ENCODE data around the gene PLP2.

Gene PLP2

GRCh38 chrX:49211074-49211473, 39.4 kb downstream of the PLP2 start:
- H3K9me2 ChIP-seq (replicated peaks; ENCODE audit: low read depth, low read length): no peaks in the 10 kb centered on the region
- H3F3A ChIP-seq (ENCODE audit: low read depth): no peaks in the 10 kb centered on the region
- H3K9me3 ChIP-seq (ENCODE audit: insufficient read depth, low read depth, low read length): no peaks in the 10 kb centered on the region
- H3K4me1 ChIP-seq (ENCODE audit: insufficient read depth, low read length, poor library complexity, severe bottlenecking): no peaks in the 10 kb centered on the region
- H3K79me2 ChIP-seq (ENCODE audit: insufficient read depth, low read length): no peaks in the 10 kb centered on the region
- H3K27me3 ChIP-seq (ENCODE audit: insufficient read depth, low read length, poor library complexity, severe bottlenecking): no peaks in the 10 kb centered on the region
- TF ChIP-seq EZH2phosphoT487 (IDR thresholded peaks at IDR 0.05; ENCODE audit: borderline replicate concordance): no peak
- H3K4me3 ChIP-seq (ENCODE audit: low read length, poor library complexity, severe bottlenecking): no peak overlapping the region
- H3K4me2 ChIP-seq (ENCODE audit: low read depth, low read length, poor library complexity, severe bottlenecking): no peak overlapping the region
- no peaks in the 10 kb centered on the region for H3K36me3 ChIP-seq (ENCODE audit: insufficient read depth, low read length)
- no peak overlapping the region for H2AFZ ChIP-seq (ENCODE audit: low read length)
- no peaks in the 10 kb centered on the region for H4K20me1 ChIP-seq (ENCODE audit: insufficient read depth, low read length, poor library complexity, severe bottlenecking)
- H3K9ac ChIP-seq (ENCODE audit: low read depth, low read length, poor library complexity, severe bottlenecking): no peak overlapping the region

- Histone ChIP-seq H3F3A (ENCODE audit: low read depth) (no peaks in the 10 kb centered on the region), H3K9ac (ENCODE audit: low read depth, low read length, poor library complexity, severe bottlenecking) (no peak overlapping the region), H2AFZ (ENCODE audit: low read length) (no peak overlapping the region), H3K9me3 (ENCODE audit: insufficient read depth, low read depth, low read length) (no peaks in the 10 kb centered on the region), H4K20me1 (ENCODE audit: insufficient read depth, low read length, poor library complexity, severe bottlenecking) (no peaks in the 10 kb centered on the region), H3K4me3 (ENCODE audit: low read length, poor library complexity, severe bottlenecking) (no peak overlapping the region), H3K9me2 (replicated peaks; ENCODE audit: low read depth, low read length) (no peaks in the 10 kb centered on the region), H3K36me3 (ENCODE audit: insufficient read depth, low read length) (no peaks in the 10 kb centered on the region), H3K27me3 (ENCODE audit: insufficient read depth, low read length, poor library complexity, severe bottlenecking) (no peaks in the 10 kb centered on the region), H3K79me2 (ENCODE audit: insufficient read depth, low read length) (no peaks in the 10 kb centered on the region), H3K4me2 (ENCODE audit: low read depth, low read length, poor library complexity, severe bottlenecking) (no peak overlapping the region), H3K4me1 (ENCODE audit: insufficient read depth, low read length, poor library complexity, severe bottlenecking) (no peaks in the 10 kb centered on the region)
- TF ChIP-seq EZH2phosphoT487 (IDR thresholded peaks at IDR 0.05; ENCODE audit: borderline replicate concordance) (no peak), CTCF (conservative IDR thresholded peaks at IDR 0.05; ENCODE audit: low read length) (no peak)
Observed at GRCh38 chrX:49212209-49212608, 40.5 kb downstream of the PLP2 start.

- Histone ChIP-seq H4K20me1 (ENCODE audit: insufficient read depth, low read length, poor library complexity, severe bottlenecking) (no peaks in the 10 kb centered on the region), H3K4me1 (ENCODE audit: insufficient read depth, low read length, poor library complexity, severe bottlenecking) (no peaks in the 10 kb centered on the region), H3K4me2 (ENCODE audit: low read depth, low read length, poor library complexity, severe bottlenecking) (no peak overlapping the region), H3K9ac (ENCODE audit: low read depth, low read length, poor library complexity, severe bottlenecking) (no peak overlapping the region), H3F3A (ENCODE audit: low read depth) (no peaks in the 10 kb centered on the region), H3K79me2 (ENCODE audit: insufficient read depth, low read length) (no peaks in the 10 kb centered on the region), H3K9me3 (ENCODE audit: insufficient read depth, low read depth, low read length) (no peaks in the 10 kb centered on the region), H3K9me2 (replicated peaks; ENCODE audit: low read depth, low read length) (no peaks in the 10 kb centered on the region), H3K4me3 (ENCODE audit: low read length, poor library complexity, severe bottlenecking) (no peak overlapping the region), H3K27me3 (ENCODE audit: insufficient read depth, low read length, poor library complexity, severe bottlenecking) (no peaks in the 10 kb centered on the region), H3K36me3 (ENCODE audit: insufficient read depth, low read length) (no peaks in the 10 kb centered on the region), H2AFZ (ENCODE audit: low read length) (no peak overlapping the region)
- TF ChIP-seq EZH2phosphoT487 (IDR thresholded peaks at IDR 0.05; ENCODE audit: borderline replicate concordance) (no peak), CTCF (conservative IDR thresholded peaks at IDR 0.05; ENCODE audit: low read length) (no peak)
Observed at GRCh38 chrX:49212861-49213260, 41.2 kb downstream of the PLP2 start.

- H3K9ac ChIP-seq (ENCODE audit: low read depth, low read length, poor library complexity, severe bottlenecking): no peak overlapping the region
- H2AFZ ChIP-seq (ENCODE audit: low read length): no peak overlapping the region
- H3K9me2 ChIP-seq (replicated peaks; ENCODE audit: low read depth, low read length): no peaks in the 10 kb centered on the region
- no peaks in the 10 kb centered on the region for H3K27me3 ChIP-seq (ENCODE audit: insufficient read depth, low read length, poor library complexity, severe bottlenecking)
- H3K36me3 ChIP-seq (ENCODE audit: insufficient read depth, low read length): no peaks in the 10 kb centered on the region
- no peak overlapping the region for H3K4me3 ChIP-seq (ENCODE audit: low read length, poor library complexity, severe bottlenecking)
- no peaks in the 10 kb centered on the region for H3K9me3 ChIP-seq (ENCODE audit: insufficient read depth, low read depth, low read length)
- TF ChIP-seq CTCF (conservative IDR thresholded peaks at IDR 0.05; ENCODE audit: low read length): no peak
- no peak for TF ChIP-seq EZH2phosphoT487 (IDR thresholded peaks at IDR 0.05; ENCODE audit: borderline replicate concordance)
- no peaks in the 10 kb centered on the region for H3F3A ChIP-seq (ENCODE audit: low read depth)
- H3K79me2 ChIP-seq (ENCODE audit: insufficient read depth, low read length): no peaks in the 10 kb centered on the region
- no peak overlapping the region for H3K4me2 ChIP-seq (ENCODE audit: low read depth, low read length, poor library complexity, severe bottlenecking)
- no peaks in the 10 kb centered on the region for H4K20me1 ChIP-seq (ENCODE audit: insufficient read depth, low read length, poor library complexity, severe bottlenecking)
- H3K4me1 ChIP-seq (ENCODE audit: insufficient read depth, low read length, poor library complexity, severe bottlenecking): no peaks in the 10 kb centered on the region
Observed at GRCh38 chrX:49214416-49214815, 42.7 kb downstream of the PLP2 start.

Measured in Loucy (cell line).